Thyroid gland (tissue), 4 donors: ENCODE measurements around the gene COL19A1. TPM values are rescaled to one million over a fixed set of nuclear protein-coding genes. Genes with fewer than 3 reads are reported as not detected.

ENCODE experiments used
- DNase-seq, 2 donors: peaks; one replicate each; pipeline ENCODE4 v3.0.0-alpha.2; 2019
- H3K27ac ChIP-seq, 3 donors: fragments of 200-600 bp; sonication (generic); 1 replicate in 2 of 3; 2 replicates in 1 of 3; pipeline ENCODE4 v1.5.1; 2016 to 2019; ENCODE audit warnings: mild to moderate bottlenecking in 1 of 3, moderate library complexity in 1 of 3
- H3K27me3 ChIP-seq: fragments of 200-600 bp; sonication (generic); one replicate; pipeline ENCODE4 v1.5.1; 2019
- H3K36me3 ChIP-seq, 2 donors: fragments of 200-600 bp; sonication (generic); one replicate each; pipeline ENCODE4 v1.5.1; 2016 to 2019
- H3K4me1 ChIP-seq, 2 donors: fragments of 200-600 bp; sonication (generic); one replicate each; pipeline ENCODE4 v1.5.1; 2017 to 2019
- H3K4me3 ChIP-seq, 3 donors: fragments of 200-600 bp; sonication (generic); replicated peaks in 1 of 3; 1 replicate in 2 of 3; 2 replicates in 1 of 3; pipeline ENCODE4 v1.5.1; 2016; ENCODE audit warnings: mild to moderate bottlenecking in 1 of 3
- H3K9me3 ChIP-seq: fragments of 200-600 bp; sonication (generic); one replicate; pipeline ENCODE4 v1.5.1; 2017
- CTCF ChIP-seq, 6 experiments: fragments of 200-600 bp in 3 of 6; fragments of 450-650 bp in 3 of 6; sonication (generic) in 3 of 6; IDR thresholded peaks; one replicate each; pipeline ENCODE4 v1.5.1; 2016 to 2019; ENCODE audit warnings: antibody characterized with exemption in 6 of 6, mild to moderate bottlenecking in 2 of 6, inconsistent platforms in 1 of 6, moderate library complexity in 1 of 6
- POLR2A ChIP-seq, 2 donors: fragments of 450-650 bp; IDR thresholded peaks; one replicate each; pipeline ENCODE4 v1.6.1; 2017; ENCODE audit warnings: antibody characterized with exemption in 2 of 2, mild to moderate bottlenecking in 2 of 2, moderate library complexity in 1 of 2
- WGBS, 2 donors: methylation state at CpG; one replicate each; pipeline ENCODE4 v1.1.5; 2017; 5-methylcytosine and 5-hydroxymethylcytosine counted together
- intact Hi-C: fragments of 100-400 bp; cut with DNase I; formaldehyde crosslinking; loops from one replicate; pipeline ENCODE4 v1.15.1; 2023
- total RNA-seq, 4 donors: library from RNA; depleted of rRNA; stranded (reverse); fragments of >200 nt; gene quantifications; one replicate each; pipeline ENCODE4 v1.2.3, GENCODE V29; 2016

COL19A1 gene
- total RNA-seq, 4 donors from 2014 or later, result not detected

DNA sequence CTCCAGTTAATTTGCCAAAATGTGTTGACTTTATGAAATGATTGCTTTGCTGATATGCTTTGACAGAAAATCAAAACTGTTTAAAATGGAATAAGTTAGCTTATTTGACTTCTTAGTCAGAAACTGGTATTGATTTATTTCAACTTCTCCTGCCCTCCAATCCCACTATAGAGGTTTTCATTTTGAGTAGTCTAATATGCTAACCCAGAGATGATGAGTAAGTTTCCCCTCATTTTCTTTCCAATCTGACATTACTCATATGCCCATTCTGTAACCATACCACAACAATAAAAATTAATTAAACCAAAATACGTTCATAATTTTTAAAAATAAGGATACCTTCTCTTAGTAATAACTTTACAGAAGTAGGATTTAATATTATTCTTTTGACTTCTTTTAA is 78.8 kb downstream of the COL19A1 start:
- Histone ChIP-seq H3K4me1 (no peaks in the 10 kb centered on the region), H3K27me3 (no peaks in the 10 kb centered on the region), H3K4me3 (no peak overlapping the region), H3K36me3 (no peaks in the 10 kb centered on the region), H3K9me3 (no peaks in the 10 kb centered on the region), H3K27ac (no peak overlapping the region)
- no peak for DNase-seq
- TF ChIP-seq CTCF (IDR thresholded peaks at IDR 0.05) (no peak), POLR2A (IDR thresholded peaks at IDR 0.05) (no peak)
- WGBS, 2 donors, result 76 to 81% methylated on average over 1 of the region's 1 CpG
- intact Hi-C loops, result no loop called here

DNA sequence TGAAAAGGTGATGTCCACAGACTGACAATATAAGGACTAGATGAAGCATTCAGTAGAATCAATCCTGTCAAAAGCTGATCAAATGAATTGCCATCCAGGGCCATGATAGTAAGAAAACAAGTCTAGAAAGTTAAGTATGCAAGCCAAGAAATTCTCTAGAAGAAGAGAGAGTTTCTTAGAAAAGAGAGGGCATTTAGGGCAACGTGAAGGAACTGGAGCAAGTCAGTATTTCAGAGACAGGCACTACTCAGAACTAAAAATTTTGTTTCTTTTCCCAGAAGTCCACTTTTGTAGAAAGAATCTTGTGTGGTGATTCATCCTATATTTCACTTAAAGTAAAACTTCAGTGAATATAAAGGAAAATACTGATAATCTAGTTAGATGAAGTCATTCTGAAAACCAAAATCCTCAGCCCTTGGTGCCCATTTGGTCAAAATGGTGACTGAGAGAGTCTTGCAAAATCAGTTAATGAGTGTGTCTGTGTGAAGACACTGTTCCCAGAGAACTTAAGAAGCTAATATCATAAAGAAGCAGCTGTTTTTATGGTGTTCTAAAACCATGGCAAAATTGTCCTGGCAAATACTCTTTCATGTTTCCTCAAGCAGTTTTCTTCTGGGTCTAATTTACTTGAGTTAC is 82.2 kb downstream of the COL19A1 start:
- Histone ChIP-seq H3K27ac (no peak overlapping the region), H3K4me1 (no peaks in the 10 kb centered on the region), H3K36me3 (no peaks in the 10 kb centered on the region), H3K27me3 (no peaks in the 10 kb centered on the region), H3K9me3 (no peaks in the 10 kb centered on the region), H3K4me3 (no peak overlapping the region)
- intact Hi-C loops, result no loop called here
- WGBS, 2 donors, result 62 to 69% methylated on average over 1 of the region's 1 CpG
- TF ChIP-seq POLR2A (IDR thresholded peaks at IDR 0.05) (no peak), CTCF (IDR thresholded peaks at IDR 0.05) (no peak)
- no peak for DNase-seq

GRCh38 chr6:69953491-69953890 is 87.1 kb downstream of the COL19A1 start:
- Histone ChIP-seq H3K27me3 (no peaks in the 10 kb centered on the region), H3K27ac (no peak overlapping the region), H3K4me1 (no peaks in the 10 kb centered on the region), H3K9me3 (no peaks in the 10 kb centered on the region), H3K36me3 (no peaks in the 10 kb centered on the region), H3K4me3 (no peak overlapping the region)
- 88 to 90% methylated on average over 1 of the region's 1 CpG for whole genome bisulfite sequencing, 2 donors
- DNase-seq, result no peak
- intact Hi-C loops, result no loop called here
- TF ChIP-seq POLR2A (IDR thresholded peaks at IDR 0.05), result no peak
- no peak for TF ChIP-seq CTCF (IDR thresholded peaks at IDR 0.05)

DNA sequence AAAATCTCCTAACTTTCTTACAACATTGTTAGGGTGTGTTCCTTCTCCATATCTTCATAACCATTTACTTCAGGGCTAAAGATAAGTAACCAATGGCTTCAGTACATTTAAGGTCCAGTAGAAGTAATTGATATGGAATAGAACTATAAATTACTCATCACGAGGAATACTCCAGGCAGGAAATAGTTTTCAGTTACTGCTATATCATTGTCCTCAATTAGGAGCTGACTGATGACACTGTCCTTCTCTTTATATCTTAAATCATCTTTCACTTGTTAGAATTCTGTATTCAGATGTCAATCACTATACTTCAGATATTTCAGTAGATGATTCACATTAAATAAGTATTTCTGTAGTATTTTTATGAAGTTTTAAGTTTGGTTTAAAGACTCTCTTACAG is 88.4 kb downstream of the COL19A1 start:
- H3K36me3 ChIP-seq, result no peaks in the 10 kb centered on the region
- no peaks in the 10 kb centered on the region for H3K9me3 ChIP-seq
- TF ChIP-seq CTCF (IDR thresholded peaks at IDR 0.05), result no peak
- TF ChIP-seq POLR2A (IDR thresholded peaks at IDR 0.05), result no peak
- H3K27ac ChIP-seq, result no peak overlapping the region
- H3K4me1 ChIP-seq, result no peaks in the 10 kb centered on the region
- intact Hi-C loops, result no loop called here
- DNase-seq, result no peak
- H3K4me3 ChIP-seq, result no peak overlapping the region
- 76 to 80% methylated on average over 1 of the region's 1 CpG for WGBS, 2 donors
- H3K27me3 ChIP-seq, result no peaks in the 10 kb centered on the region

GRCh38 chr6:69957985-69958559 is 91.7 kb downstream of the COL19A1 start:
- intact Hi-C loops, result no loop called here
- Histone ChIP-seq H3K27ac (no peak overlapping the region), H3K36me3 (no peaks in the 10 kb centered on the region), H3K27me3 (no peaks in the 10 kb centered on the region), H3K4me1 (no peaks in the 10 kb centered on the region), H3K4me3 (no peak overlapping the region), H3K9me3 (no peaks in the 10 kb centered on the region)
- TF ChIP-seq POLR2A (IDR thresholded peaks at IDR 0.05) (no peak), CTCF (IDR thresholded peaks at IDR 0.05) (no peak)
- DNase-seq, result no peak
- 87 to 96% methylated on average over 3 of the region's 3 CpGs for WGBS, 2 donors
